CD4-positive, alpha-beta T cell treated with Interleukin-4 for 1 hour (primary cell): ENCODE measurements around the gene PGD.
"Not testable (repeated sequence)": the region's sequence is repeated elsewhere in the genome, so short reads cannot be mapped to it uniquely, and the experiment has no call there.

Experiments used
- DNase-seq, 2 donors: peaks; one replicate each; pipeline ENCODE4 v3.0.0-alpha.2; 2020 to 2022

Gene PGD

DNA sequence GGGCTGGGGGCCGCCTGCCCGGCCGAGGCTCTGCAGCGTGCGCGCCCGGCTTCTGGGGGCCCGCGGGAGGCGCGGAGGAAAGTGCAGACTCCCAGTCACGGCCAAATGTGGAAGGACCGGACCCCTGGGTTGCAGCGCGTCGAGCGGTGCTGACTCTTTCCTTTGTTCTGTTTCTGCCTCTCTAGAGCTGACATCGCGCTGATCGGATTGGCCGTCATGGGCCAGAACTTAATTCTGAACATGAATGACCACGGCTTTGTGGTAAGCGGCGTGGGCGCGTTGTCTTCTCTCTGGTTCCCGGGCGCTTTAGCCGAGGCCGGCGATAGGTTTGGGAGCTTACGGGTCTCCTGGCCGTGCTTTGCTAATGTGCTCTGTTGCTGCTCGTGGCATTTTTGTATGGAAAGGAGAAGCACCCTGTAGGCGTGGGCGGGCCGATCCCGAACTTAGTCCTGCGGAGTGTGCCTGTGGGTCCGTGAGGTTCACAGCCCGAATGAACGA, 629 bp downstream of the PGD start:
- DNase-seq, result no peak

DNA sequence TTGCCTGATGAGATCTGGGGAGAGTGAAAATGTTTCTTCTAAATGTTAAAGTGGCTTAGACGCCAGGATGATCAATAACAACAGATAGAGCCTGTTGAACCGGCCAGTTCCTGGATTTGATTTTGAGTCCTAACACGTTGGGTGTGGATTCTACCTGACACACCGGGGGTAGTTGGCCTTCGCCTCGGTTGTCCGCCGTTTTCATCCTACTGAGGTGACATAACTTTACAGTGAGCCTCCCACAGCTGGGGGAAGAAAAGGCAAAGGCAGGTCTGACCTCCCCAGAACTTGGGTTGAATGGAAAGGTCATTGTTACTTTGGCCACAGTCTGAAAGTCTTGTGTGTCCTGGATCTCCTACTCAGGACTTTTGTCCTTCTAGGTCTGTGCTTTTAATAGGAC, 1.1 kb downstream of the PGD start:
- no peak for DNase-seq

DNA sequence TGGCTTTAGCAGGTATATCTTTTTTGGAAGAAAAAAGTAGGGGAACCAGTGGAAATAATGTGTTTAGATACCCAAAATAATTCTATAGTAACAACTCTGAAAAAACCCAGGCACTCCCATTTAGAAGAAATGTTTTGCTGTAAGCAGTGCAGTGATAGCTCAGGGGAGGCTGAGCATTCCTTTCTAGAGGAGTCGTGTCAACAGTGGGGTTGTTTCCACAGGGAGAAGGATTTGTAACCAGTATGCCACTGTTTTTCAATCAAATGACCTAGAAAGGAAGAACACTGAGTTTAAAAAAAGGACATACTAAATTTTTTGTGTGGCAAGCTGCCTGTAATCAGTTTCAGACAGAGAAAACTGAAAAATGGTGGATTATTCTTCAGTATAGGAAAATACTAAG, 2.4 kb downstream of the PGD start:
- DNase-seq, result no peak

DNA sequence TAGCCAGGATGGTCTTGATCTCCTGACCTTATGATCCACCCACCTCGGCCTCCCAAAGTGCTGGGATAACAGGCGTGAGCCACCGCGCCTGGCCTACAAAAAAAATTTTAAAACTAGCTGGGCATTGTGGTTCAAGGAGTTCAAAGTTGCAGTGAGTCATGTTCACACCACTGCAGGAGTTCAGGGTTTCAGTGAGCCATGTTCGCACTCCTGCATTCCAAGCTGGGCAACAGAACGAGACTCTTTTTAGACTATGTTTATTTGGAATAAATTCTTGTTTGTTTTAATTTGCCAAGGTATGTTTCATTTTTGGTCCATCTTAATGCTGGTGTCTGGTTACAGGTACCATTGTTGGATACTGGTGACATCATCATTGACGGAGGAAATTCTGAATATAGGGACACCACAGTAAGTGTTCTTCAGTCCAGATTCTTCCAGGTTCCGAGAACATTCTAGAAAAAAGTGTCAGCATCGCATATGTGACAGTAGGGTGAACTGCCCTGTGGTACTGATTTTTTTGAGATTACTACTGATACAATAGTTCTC, 3.9 kb downstream of the PGD start:
- DNase-seq, result no peak

DNA sequence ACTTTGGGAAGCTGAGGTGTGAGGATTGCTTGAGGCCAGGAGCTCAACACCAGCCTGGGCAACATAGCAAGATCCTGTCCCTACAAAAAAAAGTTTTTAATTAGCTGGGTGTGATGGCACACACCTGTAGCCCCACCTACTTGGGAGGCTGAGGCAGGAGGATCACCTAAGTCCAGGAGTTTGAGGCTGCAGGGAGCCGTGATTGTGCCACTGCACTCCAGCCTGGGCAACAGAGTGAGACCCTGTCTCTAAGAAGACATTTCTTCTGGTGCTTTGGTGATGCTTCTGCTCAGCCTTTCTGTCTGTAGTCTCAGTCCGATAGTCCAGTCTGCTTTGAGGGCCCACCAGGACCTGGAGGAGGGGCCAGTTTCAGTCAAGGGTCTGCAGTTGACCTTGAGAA, 8.3 kb downstream of the PGD start:
- DNase-seq, result no peak

DNA sequence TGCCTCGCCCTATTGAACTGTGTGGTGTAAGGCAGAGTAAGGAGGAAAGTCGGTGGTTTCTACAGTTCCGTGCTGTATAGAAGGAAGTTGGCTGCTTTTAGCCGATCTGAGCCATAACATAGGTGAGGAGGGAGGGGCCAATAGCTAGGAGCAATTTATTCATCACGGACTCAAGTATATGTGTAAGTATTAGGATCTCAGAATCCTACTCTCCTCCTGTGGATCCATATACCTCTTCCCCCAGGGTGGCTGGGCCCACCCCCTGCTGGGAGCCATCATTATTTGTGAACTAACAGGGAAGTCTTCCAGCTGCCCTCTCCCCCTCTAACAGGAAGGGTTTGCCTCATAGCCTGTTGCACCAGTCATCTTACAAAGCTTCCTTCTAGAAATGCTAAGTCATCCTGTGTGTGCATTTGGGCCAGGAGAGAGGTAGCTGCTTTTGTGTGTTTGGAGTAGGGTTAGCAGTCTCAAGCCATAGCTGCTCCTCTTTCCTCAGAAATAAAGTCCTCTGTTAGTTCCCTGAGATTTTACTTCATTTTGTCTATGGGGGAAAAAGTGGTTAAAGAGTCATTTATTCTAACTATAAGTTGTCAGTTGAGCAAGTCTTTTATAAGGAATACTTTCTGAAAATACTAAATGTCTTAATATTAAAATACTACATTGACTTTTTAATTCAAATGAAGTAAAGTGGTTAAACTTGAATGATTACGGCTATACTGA, 16.5 kb downstream of the PGD start:
- DNase-seq, result peak; percentile 7 to 48

DNA sequence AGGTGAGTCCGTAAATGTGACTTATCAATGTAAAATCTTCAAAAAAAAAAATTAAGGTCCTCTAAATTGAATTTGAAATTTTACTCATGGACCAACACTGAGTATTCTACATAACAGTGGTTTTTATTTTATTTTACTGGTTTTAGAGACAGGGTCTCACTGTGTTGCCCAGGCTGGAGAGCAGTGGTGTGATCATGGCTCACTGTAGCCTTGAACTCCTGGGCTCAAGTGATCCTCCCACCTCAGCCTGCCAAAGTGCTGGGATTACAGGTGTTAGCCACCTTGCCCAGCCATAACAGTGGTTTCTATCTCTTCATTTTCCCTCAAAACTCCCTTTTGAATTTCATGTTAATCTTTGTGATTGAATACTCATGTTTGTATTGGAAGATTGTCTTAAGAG, 17.1 kb downstream of the PGD start:
- DNase-seq, result not testable (repeated sequence)

DNA sequence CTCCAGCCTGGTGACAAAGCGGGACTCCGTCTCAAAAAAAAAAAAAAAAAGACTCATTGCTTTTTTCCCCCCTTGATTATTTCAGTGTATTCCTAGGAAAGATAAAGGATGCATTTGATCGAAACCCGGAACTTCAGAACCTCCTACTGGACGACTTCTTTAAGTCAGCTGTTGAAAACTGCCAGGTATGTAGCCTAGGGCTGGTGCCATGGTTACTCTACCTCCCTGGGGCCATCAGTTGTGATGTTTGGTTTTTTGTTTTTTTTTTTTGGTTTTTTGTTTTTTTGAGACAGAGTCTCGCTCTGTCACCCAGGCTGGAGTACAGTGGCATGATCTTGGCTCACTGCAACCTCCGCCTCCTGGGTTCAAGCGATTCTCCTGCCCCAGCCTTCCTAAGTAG, 19.9 kb downstream of the PGD start:
- not testable (repeated sequence) for DNase-seq

DNA sequence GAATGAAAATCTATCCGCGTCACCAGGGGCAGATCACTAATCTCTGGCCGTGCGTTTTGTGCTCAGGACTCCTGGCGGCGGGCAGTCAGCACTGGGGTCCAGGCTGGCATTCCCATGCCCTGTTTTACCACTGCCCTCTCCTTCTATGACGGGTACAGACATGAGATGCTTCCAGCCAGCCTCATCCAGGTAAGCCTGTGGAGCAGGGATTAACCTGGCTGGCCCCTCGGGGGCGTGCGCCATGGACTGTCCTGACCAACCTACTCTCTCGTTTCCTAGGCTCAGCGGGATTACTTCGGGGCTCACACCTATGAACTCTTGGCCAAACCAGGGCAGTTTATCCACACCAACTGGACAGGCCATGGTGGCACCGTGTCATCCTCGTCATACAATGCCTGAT, 20.5 kb downstream of the PGD start:
- no peak for DNase-seq

DNA sequence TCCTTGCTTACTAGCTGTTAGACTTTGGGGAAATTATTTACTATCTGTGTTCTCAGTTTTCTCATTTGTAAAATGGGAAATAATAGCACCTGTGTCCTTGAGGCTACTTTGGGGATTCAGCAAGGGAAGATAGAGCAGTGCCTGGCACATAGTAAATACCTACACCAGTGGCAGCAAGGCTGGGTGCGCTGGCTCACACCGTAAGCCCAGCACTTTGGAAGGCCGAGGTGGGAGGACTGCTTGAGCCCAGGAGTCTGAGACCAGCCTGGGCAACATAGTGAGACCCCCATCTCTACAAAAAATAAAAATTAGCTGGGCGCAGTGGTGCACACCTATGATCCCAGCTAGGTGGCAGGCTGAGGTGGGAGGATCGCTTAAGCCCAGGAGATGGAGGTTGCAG, 22.8 kb downstream of the PGD start:
- no peak for DNase-seq

DNA sequence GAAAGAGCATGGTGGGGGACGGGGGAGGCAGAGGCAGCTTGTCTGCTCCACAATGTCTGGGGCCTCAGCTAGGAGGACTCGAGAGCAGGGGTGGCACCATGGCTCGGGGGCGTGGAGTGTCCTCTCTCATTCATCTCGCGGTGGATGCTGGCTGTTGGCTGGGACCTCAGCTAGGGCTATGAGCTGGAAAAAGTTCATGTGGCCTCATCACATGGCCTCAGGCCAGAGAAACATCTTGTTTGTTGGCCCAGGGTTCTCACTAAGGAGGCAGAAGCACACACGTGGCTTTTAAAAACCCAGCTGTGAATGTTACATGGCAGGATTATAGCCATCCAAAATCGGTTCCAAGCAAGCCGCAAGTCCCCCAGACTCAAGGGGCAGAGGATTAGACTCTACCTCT, 25.2 kb downstream of the PGD start:
- DNase-seq, result no peak

DNA sequence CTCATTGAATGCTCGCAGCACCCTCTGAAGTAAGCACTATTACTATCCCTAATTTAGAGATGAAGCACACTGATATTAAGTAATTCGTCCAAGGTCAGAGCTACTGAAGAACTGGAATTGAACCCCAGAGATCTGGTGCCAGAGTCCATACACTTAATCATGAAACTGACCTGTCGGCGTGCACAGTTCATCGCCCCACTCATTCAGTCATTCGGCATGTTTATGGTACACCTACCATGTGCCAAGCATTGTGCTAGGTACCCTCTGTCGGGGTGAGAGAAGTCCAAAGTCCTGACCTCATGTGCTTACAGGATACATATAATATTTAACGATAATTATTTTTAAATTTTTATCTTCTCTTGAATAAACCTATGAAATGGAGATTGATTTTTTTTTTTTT, 25.8 kb downstream of the PGD start:
- no peak for DNase-seq

DNA sequence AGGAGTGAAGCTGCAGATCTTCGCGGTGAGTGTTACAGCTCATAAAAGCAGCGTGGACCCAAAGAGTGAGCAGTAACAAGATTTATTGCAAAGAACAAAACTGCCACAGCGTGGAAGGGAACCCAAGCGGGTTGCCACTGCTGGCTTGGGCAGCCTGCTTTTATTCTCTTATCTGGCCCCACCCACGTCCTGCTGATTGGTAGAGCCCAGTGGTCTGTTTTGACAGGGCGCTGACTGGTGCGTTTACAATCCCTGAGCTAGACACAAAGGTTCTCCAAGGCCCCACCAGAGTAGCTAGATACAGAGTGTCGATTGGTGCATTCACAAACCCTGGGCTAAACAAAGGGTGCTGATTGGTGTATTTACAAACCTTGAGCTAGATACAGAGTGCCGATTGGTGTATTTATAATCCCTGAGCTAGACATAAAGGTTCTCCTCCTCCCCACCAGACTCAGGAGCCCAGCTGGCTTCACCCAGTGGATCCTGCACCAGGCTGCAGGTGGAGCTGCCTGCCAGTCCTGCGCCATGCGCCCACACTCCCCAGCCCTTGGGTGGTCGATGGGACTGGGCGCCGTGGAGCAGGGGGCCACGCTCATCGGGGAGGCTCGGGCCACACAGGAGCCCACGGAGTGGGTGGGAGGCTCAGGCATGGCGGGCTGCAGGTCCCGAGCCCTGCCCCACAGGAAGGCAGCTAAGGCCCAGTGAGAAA, 27.1 kb downstream of the PGD start:
- not testable (repeated sequence) for DNase-seq

DNA sequence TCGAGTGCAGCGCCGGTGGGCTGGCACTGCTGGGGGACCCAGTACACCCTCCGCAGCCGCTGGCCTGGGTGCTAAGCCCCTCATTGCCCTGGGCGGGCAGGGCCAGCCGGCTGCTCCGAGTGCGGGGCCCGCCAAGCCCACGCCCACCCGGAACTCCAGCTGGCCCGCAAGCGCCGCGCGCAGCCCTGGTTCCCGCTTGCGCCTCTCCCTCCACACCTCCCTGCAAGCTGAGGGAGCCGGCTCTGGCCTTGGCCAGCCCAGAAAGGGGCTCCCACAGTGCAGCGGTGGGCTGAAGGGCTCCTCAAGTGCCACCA, 27.6 kb downstream of the PGD start:
- DNase-seq, result not testable (repeated sequence)

DNA sequence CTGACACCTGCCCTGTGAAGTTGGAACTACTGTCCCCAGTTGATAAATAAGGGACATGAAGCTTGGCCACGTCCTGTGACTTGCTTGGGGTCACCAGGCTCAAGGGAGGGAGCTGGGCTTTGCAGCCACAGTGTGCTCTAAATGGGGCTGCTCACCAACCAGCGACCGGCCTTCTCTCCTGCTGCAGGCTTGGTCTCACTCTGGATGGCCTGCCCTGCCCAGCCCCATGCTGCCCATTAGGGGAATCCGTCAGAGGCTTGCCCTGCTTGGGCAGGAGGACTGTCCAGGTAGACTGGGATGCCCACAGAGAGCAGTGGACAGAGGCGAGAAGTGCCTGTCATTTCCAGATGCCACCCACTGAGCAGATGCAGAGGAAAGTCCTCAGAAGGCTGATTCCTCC, 30.1 kb downstream of the PGD start:
- DNase-seq, result no peak

DNA sequence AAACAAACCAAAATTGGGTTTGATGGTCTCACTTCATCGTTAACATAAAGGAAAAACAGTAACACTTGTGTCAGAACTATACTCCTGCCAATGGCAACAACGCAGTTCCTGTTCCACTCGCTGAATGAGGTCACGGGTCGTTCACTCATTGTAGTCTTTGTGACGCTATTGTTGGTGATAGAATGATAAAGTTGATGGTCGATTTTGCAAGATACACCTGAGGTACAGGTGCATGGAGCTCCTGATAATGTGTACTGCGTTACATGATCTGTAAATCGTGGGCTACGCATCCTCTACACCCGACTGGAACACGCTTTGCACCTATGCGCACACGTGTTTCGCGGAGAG, 31.0 kb downstream of the PGD start:
- peak; percentile 19 to 36 for DNase-seq

DNA sequence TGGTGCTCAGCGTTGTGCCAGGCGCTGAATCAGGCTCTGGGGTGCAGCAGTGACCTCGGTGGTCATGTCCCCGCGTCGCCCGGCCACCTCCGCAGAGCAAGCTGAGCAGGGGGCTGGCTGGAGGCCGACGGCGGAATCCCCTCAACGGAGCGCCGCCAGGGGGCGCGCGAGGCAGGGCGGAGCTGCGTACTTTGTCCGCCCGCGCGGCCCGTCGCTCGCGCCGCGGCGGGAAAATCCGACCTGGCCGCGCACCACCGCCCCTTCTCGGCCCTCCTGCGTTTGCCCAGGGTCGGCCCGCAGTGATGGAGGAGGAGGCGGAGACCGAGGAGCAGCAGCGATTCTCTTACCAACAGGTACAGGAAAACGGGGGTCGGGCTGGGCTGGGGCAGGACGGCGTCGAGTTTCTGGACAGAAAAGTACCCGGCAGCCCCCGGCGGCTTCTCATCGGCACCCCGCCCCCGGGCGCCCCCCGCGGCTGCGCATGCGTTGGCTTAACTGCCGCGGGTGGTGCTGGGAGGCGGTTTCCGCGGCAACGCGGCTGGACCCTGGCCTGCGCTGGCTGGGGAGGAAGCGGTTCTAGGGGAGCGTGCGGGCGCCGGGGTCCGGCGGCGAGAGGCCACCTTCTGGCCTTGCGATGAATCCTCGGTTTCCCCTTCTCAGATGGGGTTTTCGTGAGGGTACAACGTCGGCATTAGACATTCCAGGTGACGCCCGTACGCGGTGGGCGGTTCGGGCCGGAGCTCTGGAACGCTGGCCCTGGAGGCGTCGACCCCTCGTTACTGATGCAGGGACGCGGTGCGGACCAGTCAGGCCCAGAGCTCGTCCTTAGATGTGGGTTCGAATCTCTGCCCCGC, 31.6 kb downstream of the PGD start, which contains the start of gene CENPS:
CENPS (plus strand) TSS at position 218 of the 854 bp plus-strand sequence; CDS start at position 303, 85 bp downstream.
- DNase-seq, result peak; percentile 82 to 91

DNA sequence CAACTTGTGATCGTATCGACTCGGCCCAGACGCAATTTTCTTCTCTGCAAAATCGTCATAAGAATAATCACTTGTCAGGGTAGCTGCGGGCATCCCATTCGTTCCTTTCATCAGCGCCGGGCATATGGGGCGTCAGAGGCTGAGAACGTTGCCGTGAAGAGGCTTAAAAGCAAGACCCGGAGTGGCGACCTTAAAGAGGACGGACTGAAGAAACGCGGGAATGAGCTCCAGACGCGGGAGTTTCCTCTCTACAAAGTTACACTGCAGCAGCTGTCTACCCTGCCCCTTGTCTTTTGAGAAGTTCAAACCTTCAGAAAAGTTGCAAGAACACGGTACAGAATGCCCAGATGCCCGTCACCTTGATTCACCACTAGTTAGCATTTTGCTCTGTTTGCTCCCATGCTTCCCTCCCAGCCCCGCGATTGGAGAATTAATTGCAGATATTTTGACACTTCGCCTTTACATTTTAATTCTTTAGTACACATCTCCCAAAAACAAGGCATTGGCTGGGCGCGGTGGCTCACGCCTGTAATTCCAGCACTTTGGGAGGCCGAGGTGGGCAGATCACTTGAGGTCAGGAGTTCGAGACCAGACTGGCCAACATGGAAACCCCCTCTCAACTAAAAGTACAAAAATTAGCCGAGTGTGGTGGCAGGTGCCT, 32.3 kb downstream of the PGD start:
- DNase-seq, result no peak

DNA sequence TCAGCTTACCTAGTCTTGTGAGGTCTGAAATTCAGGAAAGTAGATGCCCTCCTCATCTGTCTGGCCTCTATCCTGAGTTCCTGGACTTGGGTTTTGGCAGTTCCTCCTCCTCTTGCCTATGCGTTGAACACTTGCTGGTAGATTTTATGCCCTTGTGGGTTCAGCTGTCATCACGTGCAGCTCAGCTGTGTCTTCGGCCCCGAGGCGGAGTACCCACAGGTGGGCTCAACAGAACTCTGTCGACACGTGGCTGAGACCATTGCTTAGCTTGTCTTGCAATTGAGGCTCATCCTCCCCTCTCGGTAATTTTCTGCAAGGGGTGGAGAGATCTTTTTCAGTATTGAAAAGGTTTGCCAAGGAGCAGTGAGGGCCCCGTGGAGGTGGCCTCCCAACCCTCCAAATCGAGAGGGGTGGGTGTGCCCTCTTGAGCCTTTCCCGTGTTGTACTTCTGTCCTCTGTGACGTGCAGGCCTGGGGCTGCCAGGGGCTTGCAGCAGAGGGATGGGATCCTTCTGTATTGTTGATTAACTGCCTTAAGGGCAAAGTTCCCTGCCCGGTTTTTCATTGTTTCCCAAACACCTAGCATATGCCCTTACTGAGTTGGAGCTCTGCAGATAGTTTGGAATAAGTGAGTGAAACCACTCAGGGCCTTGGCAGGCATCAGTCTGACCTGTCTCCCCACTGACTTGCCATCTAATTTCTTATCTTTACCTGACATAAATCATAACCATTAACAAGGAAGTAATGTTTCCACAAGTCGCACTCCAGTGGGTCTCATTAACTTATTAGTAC, 34.2 kb downstream of the PGD start:
- DNase-seq, result no peak

DNA sequence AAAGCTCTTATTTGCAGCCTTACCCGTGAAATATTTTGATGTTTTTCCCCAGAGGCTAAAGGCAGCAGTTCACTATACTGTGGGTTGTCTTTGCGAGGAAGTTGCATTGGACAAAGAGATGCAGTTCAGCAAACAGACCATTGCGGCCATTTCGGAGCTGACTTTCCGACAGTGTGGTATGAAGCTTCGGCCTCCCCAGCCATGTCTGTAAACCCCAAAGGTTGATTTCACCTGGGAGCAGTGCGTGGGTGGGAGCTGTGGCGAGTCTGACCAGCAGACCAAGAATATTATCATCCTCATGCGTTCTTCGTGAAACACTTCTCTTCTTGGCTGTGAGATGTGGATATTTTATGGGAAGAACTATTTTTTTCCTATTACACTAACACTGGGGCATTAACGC, 34.9 kb downstream of the PGD start:
- DNase-seq, result no peak

DNA sequence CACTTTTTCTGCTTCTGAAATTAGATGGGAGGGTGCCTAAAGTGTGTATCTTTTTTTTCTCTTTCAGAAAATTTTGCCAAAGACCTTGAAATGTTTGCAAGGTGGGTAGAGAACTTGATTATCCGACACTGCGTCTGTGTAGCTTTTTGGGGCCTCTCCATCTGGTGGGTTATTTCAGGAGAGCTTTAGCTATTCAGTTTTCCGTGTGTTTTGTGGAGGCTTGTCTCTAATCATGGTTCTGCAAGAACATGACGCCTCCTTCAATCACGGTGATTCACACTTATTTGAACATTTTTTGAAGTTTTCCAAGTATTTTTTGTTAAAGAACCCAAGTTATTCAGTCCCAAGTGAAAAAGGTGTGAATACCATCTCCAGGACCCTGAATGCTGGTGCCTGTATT, 35.7 kb downstream of the PGD start:
- no peak for DNase-seq

DNA sequence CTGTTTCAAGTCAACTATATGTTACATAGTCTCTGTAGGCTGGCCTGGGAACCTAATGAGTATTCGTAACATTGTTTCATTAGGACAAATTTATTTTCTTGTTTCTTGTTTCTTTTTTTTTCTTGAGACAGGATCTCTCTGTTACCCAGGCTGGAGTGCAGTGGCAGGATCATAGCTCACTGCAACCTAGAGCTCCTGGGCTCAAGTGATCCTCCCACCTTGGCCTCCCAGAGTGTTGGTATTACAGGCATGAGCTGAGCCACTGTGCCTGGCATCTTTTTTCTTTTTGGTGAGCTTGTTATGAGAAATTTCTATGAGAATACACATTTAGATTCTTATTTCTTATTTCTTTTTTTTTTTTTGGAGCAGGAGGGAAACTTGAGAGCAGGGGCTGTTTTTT, 38.2 kb downstream of the PGD start:
- no peak for DNase-seq
